GM21619 (cell line): ENCODE data around the gene LRP1.
A peak's percentile ranks its signal among the peaks of the same experiment; 100 is the strongest.

Experiments used
- ATAC-seq: cut with Tn5 transposase; IDR thresholded peaks from one replicate; pipeline ENCODE4 v1.9.1; 2021; ENCODE audit not compliant: unreplicated experiment

LRP1 gene

GRCh38 chr12:57170927-57171326 lies 42.6 kb downstream of the LRP1 start:
- ATAC-seq, result no peak

- no peak for ATAC-seq
Measured at GRCh38 chr12:57171668-57172067, 43.4 kb downstream of the LRP1 start.

GRCh38 chr12:57173089-57173488 lies 44.8 kb downstream of the LRP1 start:
- ATAC-seq, result no peak

- no peak for ATAC-seq
Measured at GRCh38 chr12:57173683-57174082, 45.4 kb downstream of the LRP1 start.

GRCh38 chr12:57175428-57176138 lies 47.3 kb downstream of the LRP1 start:
- no peak for ATAC-seq

- no peak for ATAC-seq
Measured at GRCh38 chr12:57176139-57176477, 47.8 kb downstream of the LRP1 start.

- no peak for ATAC-seq
Measured at GRCh38 chr12:57176846-57177245, 48.6 kb downstream of the LRP1 start.

- ATAC-seq, result no peak
Measured at GRCh38 chr12:57177354-57177753, 49.1 kb downstream of the LRP1 start.

GRCh38 chr12:57178213-57178612 lies 49.9 kb downstream of the LRP1 start:
- no peak for ATAC-seq

- ATAC-seq, result no peak
Measured at GRCh38 chr12:57179331-57180086, 51.2 kb downstream of the LRP1 start.

- no peak for ATAC-seq
Measured at GRCh38 chr12:57180321-57180989, 52.2 kb downstream of the LRP1 start.

GRCh38 chr12:57181072-57181471 lies 52.8 kb downstream of the LRP1 start:
- no peak for ATAC-seq

GRCh38 chr12:57181561-57182155 lies 53.4 kb downstream of the LRP1 start:
- ATAC-seq, result no peak

GRCh38 chr12:57182918-57183575 lies 54.8 kb downstream of the LRP1 start:
- peak; percentile 88 for ATAC-seq

- ATAC-seq, result no peak
Measured at GRCh38 chr12:57183939-57184725, 55.8 kb downstream of the LRP1 start.

GRCh38 chr12:57185403-57185802 lies 57.1 kb downstream of the LRP1 start:
- no peak for ATAC-seq

- no peak for ATAC-seq
Measured at GRCh38 chr12:57185906-57186508, 57.7 kb downstream of the LRP1 start.

GRCh38 chr12:57187222-57188089 lies 59.2 kb downstream of the LRP1 start:
- no peak for ATAC-seq

GRCh38 chr12:57188090-57188425 lies 59.8 kb downstream of the LRP1 start:
- no peak for ATAC-seq
